ENCODE measurements around the gene HSD3B1. TPM values are rescaled to one million over a fixed set of nuclear protein-coding genes. Genes with fewer than 3 reads are reported as not detected.

The HSD3B1 gene
- polyA plus RNA-seq, 1 donor (not counting 4 experiments of a cell fraction or from before 2014, with no cell fraction given) = 0.34 TPM

DNA sequence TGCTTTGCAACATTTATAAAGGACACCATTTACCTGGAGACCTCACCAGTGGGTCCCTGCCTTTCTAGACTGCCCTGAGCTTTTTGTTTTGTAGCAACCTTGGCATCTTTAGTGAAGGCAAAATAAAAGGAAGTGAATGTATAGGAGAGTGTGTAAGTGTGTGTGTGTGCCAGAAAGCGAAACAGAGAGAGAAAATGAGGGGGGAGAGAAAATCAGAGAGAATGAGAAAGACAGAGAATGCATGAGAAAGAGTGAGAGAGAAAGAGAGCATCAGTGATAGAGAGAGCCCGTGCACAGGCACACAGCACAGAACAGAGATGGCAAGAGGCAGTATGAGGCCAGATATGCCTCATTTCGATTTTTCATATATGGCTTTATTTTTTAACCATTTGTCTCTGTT lies 57.5 kb downstream of the HSD3B1 start:
- H3K9me3 ChIP-seq (ENCODE audit: control insufficient read depth, low read depth, low read length) = no peaks in the 10 kb centered on the region
- no peak overlapping the region for H2AFZ ChIP-seq (ENCODE audit: control insufficient read depth, low read length)
- H3K4me2 ChIP-seq (ENCODE audit: control insufficient read depth, extremely low read depth, insufficient read depth, low read depth, low read length) = no peak overlapping the region
- dilution Hi-C loops (cut with MboI; ENCODE audit: extremely low pct_ligation_motif_present, low sequenced_read_pairs) = no loop called here
- H3K9me1 ChIP-seq (ENCODE audit: control insufficient read depth, extremely low read depth, insufficient read depth, low read length) = no peaks in the 10 kb centered on the region
- no peak overlapping the region for H3K4me3 ChIP-seq (ENCODE audit: control insufficient read depth in 2 of 3, extremely low read depth in 1 of 3, insufficient read depth in 2 of 3, low read depth in 1 of 3, low read length in 3 of 3)
- H3K9ac ChIP-seq (ENCODE audit: control insufficient read depth, extremely low read depth, insufficient read depth, low read length) = no peak overlapping the region
- no peak for FAIRE-seq
- H4K20me1 ChIP-seq (ENCODE audit: control insufficient read depth, extremely low read depth, insufficient read depth, low read length) = no peaks in the 10 kb centered on the region
- no peak overlapping the region for H3K27ac ChIP-seq (ENCODE audit: control insufficient read depth, insufficient read depth, low read length)
- H3K79me2 ChIP-seq (ENCODE audit: control insufficient read depth, insufficient read depth, low read length) = no peaks in the 10 kb centered on the region
- TF ChIP-seq CTCF (optimal IDR thresholded peaks at IDR 0.05 in 1 of 3, IDR thresholded peaks at IDR 0.05 in 1 of 3, conservative IDR thresholded peaks at IDR 0.05 in 1 of 3; ENCODE audit: extremely low read depth in 1 of 3, insufficient read depth in 2 of 3, low read length in 3 of 3) = no peak
- TF ChIP-seq EZH2 (IDR thresholded peaks at IDR 0.05; ENCODE audit: low read length) = no peak
- DNase-seq (ENCODE audit: low read depth, low spot score) = no peak
- H3K4me1 ChIP-seq (ENCODE audit: control insufficient read depth, extremely low read depth, insufficient read depth, low read length) = peaks cover 26% of the 10 kb centered on the region
- H3K27me3 ChIP-seq (ENCODE audit: control insufficient read depth, extremely low read depth, insufficient read depth, low read length) = no peaks in the 10 kb centered on the region
- H3K36me3 ChIP-seq (ENCODE audit: control insufficient read depth in 2 of 2, extremely low read depth in 1 of 2, insufficient read depth in 2 of 2, low read length in 2 of 2) = no peaks in the 10 kb centered on the region

Other genes starting within 250 kb of the HSD3B1 start
- gene HAO2, start 138.4 kb upstream of the HSD3B1 start, polyA plus RNA-seq = not detected in 3 replicates
- not detected in 3 replicates for gene HSD3B2, start 92.1 kb upstream of the HSD3B1 start, polyA plus RNA-seq
- gene ZNF697, start 141.1 kb downstream of the HSD3B1 start, polyA plus RNA-seq = 3.3 to 4.7 TPM (median 4.0 TPM) in 3 replicates
- gene PHGDH, start 204.7 kb downstream of the HSD3B1 start, polyA plus RNA-seq = 20.8 to 40.3 TPM (median 29.1 TPM) in 3 replicates

Measured in keratinocyte (primary cell).